Esophagus squamous epithelium (tissue), 4 donors: Measurements from ENCODE around the gene TANGO2.

Experiments used
- CTCF ChIP-seq, 6 experiments: fragments of 450-650 bp in 4 of 6; fragments of 200-600 bp in 2 of 6; sonication (generic) in 2 of 6; IDR thresholded peaks; one replicate each; pipeline ENCODE4 v1.5.1; 2016 to 2019; ENCODE audit warnings: antibody characterized with exemption in 6 of 6, mild to moderate bottlenecking in 4 of 6, moderate library complexity in 4 of 6
- POLR2A ChIP-seq, 4 donors: fragments of 450-650 bp; IDR thresholded peaks; one replicate each; pipeline ENCODE4 v1.6.1; 2017; ENCODE audit warnings: antibody characterized with exemption in 4 of 4, mild to moderate bottlenecking in 4 of 4, moderate library complexity in 3 of 4

- TF ChIP-seq CTCF (IDR thresholded peaks at IDR 0.05), result no peak
- TF ChIP-seq POLR2A (IDR thresholded peaks at IDR 0.05), result no peak
Observed at GRCh38 chr22:19984851-19985811, 35.8 kb upstream of the TANGO2 start.
